NCI-H510A (cell line): ENCODE measurements around the gene SVBP.
A peak's percentile ranks its signal among the peaks of the same experiment; 100 is the strongest.
"Not testable (repeated sequence)": the region's sequence is repeated elsewhere in the genome, so short reads cannot be mapped to it uniquely, and the experiment has no call there.

Experiments used
- DNase-seq: peaks from one replicate; lab custom pipeline; 2025; lab: John Stamatoyannopoulos, UW

Gene SVBP

GRCh38 chr1:42841440-42842147, 24.4 kb upstream of the SVBP start:
- DNase-seq = no peak

- DNase-seq = no peak
Measured at GRCh38 chr1:42841010-42841409, 23.8 kb upstream of the SVBP start.

- DNase-seq = no peak
Measured at GRCh38 chr1:42838482-42839190, 21.4 kb upstream of the SVBP start.

GRCh38 chr1:42837709-42838108, 20.5 kb upstream of the SVBP start:
- DNase-seq = no peak

- no peak for DNase-seq
Measured at GRCh38 chr1:42835422-42835821, 18.2 kb upstream of the SVBP start.

- DNase-seq = no peak
Measured at GRCh38 chr1:42834803-42835202, 17.6 kb upstream of the SVBP start.

GRCh38 chr1:42833981-42834380, 16.8 kb upstream of the SVBP start:
- no peak for DNase-seq

- no peak for DNase-seq
Measured at GRCh38 chr1:42832641-42833240, 15.5 kb upstream of the SVBP start.

GRCh38 chr1:42831273-42831672, 14.1 kb upstream of the SVBP start:
- DNase-seq = no peak

- DNase-seq = no peak
Measured at GRCh38 chr1:42830631-42831030, 13.4 kb upstream of the SVBP start.

- DNase-seq = no peak
Measured at GRCh38 chr1:42825036-42825851, 8.0 kb upstream of the SVBP start.

GRCh38 chr1:42824481-42825035, 7.4 kb upstream of the SVBP start:
- DNase-seq = no peak

- no peak for DNase-seq
Measured at GRCh38 chr1:42822800-42823392, 5.7 kb upstream of the SVBP start.

- DNase-seq = no peak
Measured at GRCh38 chr1:42821690-42822089, 4.5 kb upstream of the SVBP start.

- no peak for DNase-seq
Measured at GRCh38 chr1:42820813-42821212, 3.6 kb upstream of the SVBP start.

GRCh38 chr1:42817976-42818375, 779 bp upstream of the SVBP start:
- no peak for DNase-seq

- DNase-seq = no peak
Measured at GRCh38 chr1:42817440-42817767, 207 bp upstream of the SVBP start.

- DNase-seq = peak; percentile 10
Measured at GRCh38 chr1:42815941-42816584, 1.1 kb downstream of the SVBP start.

GRCh38 chr1:42814815-42815214, 2.4 kb downstream of the SVBP start:
- not testable (repeated sequence) for DNase-seq

- DNase-seq = no peak
Measured at GRCh38 chr1:42807056-42807668, 10.0 kb downstream of the SVBP start.

GRCh38 chr1:42806593-42806992, 10.6 kb downstream of the SVBP start:
- no peak for DNase-seq
